GM12878 (cell line): ENCODE results near the gene PKD1L1. TPM values are rescaled to one million over a fixed set of nuclear protein-coding genes. Genes with fewer than 3 reads are reported as not detected.

ENCODE experiments used
- ATAC-seq: fragments of 200-7000 bp; cut with Tn5 transposase; 3 replicates; pipeline ENCODE4 v1.9.1; 2020; ENCODE audit warnings: mild to moderate bottlenecking, moderate library complexity
- BruUV-seq: library from RNA; stranded (reverse); fragments of 400-500 nt; replicated peaks from 2 replicates; lab custom pipeline; 2021; lab: Mats Ljungman, UMichigan
- CTCF ChIA-PET: fragments of 300-600 bp; sonication (Branson Sonifier 250); formaldehyde crosslinking; extraction: SDS; loops from one replicate; lab custom pipeline; 2021; ENCODE audit warnings: inconsistent platforms; lab: Yijun Ruan, JAX
- POLR2A ChIA-PET: fragments of 350-600 bp; formaldehyde crosslinking; extraction: SDS; loops from one replicate; lab custom pipeline; 2021; ENCODE audit warnings: inconsistent platforms; lab: Charles Lee
- RAD21 ChIA-PET: fragments of 300-600 bp; sonication (Branson Sonifier 250); formaldehyde crosslinking; loops from one replicate; lab custom pipeline; 2023; ENCODE audit warnings: antibody characterized with exemption; ENCODE audit not compliant: unreplicated experiment; lab: Charles Lee
- SMC1A ChIA-PET: fragments of 300-600 bp; sonication (Branson Sonifier 250); formaldehyde crosslinking; loops from one replicate; lab custom pipeline; 2023; ENCODE audit not compliant: unreplicated experiment, uncharacterized antibody; lab: Charles Lee
- DNase-seq: peaks from one replicate; pipeline ENCODE4 v3.0.0-alpha.2; 2011; ENCODE audit warnings: low read depth, low spot score
- FAIRE-seq: peaks from 3 replicates; lab custom pipeline; 2011; peaks lifted over from hg19 to GRCh38; lab: Jason Lieb, UNC
- H2AFZ ChIP-seq: 2 replicates; pipeline ENCODE4 v1.6.0; 2011; ENCODE audit warnings: low read depth, low read length, control low read depth; ENCODE audit not compliant: control insufficient read depth
- H3K27ac ChIP-seq: 2 replicates; pipeline ENCODE4 v1.5.1; 2011; ENCODE audit warnings: control low read depth; ENCODE audit not compliant: control insufficient read depth, insufficient read depth
- H3K27me3 ChIP-seq, 2 experiments: replicated peaks in 1 of 2; 2 replicates each; pipeline versions ENCODE4 v1.6.0 to v1.6.1; 2011; ENCODE audit warnings: low read length in 1 of 2; ENCODE audit not compliant: control insufficient read depth in 2 of 2, insufficient read depth in 2 of 2
- H3K36me3 ChIP-seq, 2 experiments: 2 replicates each; pipeline ENCODE4 v1.5.1; 2011; ENCODE audit warnings: low read length in 1 of 2; ENCODE audit not compliant: control insufficient read depth in 2 of 2, insufficient read depth in 2 of 2
- H3K4me1 ChIP-seq: 2 replicates; pipeline ENCODE4 v1.6.1; 2011; ENCODE audit warnings: mild to moderate bottlenecking, low read length, moderate library complexity, mixed read lengths; ENCODE audit not compliant: control insufficient read depth, insufficient read depth
- H3K4me2 ChIP-seq: 2 replicates; pipeline ENCODE4 v1.6.0; 2011; ENCODE audit warnings: control low read depth; ENCODE audit not compliant: control insufficient read depth, insufficient read depth
- H3K4me3 ChIP-seq: fragments of 200-600 bp; sonication (generic); 2 replicates; pipeline ENCODE4 v1.5.1; 2016
- H3K79me2 ChIP-seq: 2 replicates; pipeline ENCODE4 v1.6.0; 2011; ENCODE audit warnings: low read length; ENCODE audit not compliant: control insufficient read depth, insufficient read depth
- H3K9ac ChIP-seq: 2 replicates; pipeline ENCODE4 v1.8.0; 2011; ENCODE audit warnings: low read length, control low read depth, mixed read lengths; ENCODE audit not compliant: control insufficient read depth, insufficient read depth
- H3K9me3 ChIP-seq: replicated peaks from 3 replicates; pipeline ENCODE4 v1.5.1; 2011; ENCODE audit warnings: mild to moderate bottlenecking, low read length; ENCODE audit not compliant: control insufficient read depth, insufficient read depth
- H4K20me1 ChIP-seq: 2 replicates; pipeline ENCODE4 v1.6.0; 2011; ENCODE audit not compliant: control insufficient read depth, insufficient read depth
- ASH2L ChIP-seq: fragments of 300-600, 200-600 bp; sonication (generic); IDR thresholded peaks from 2 replicates; pipeline ENCODE4 v1.6.1; 2017; ENCODE audit warnings: low read depth, mild to moderate bottlenecking, borderline replicate concordance
- ATF7 ChIP-seq: fragments of 450-650 bp; IDR thresholded peaks from 2 replicates; pipeline ENCODE4 v1.6.1; 2016; ENCODE audit warnings: low read depth, mild to moderate bottlenecking
- CEBPB ChIP-seq, 2 experiments: fragments of 150-350 bp in 1 of 2; IDR thresholded peaks; 2 replicates each; pipeline ENCODE4 v1.6.1; 2012 to 2014; ENCODE audit warnings: low read depth in 2 of 2, low read length in 2 of 2, borderline replicate concordance in 1 of 2, inconsistent platforms in 1 of 2
- CREM ChIP-seq: IDR thresholded peaks from 2 replicates; pipeline ENCODE4 v1.6.1; 2014; ENCODE audit warnings: antibody characterized with exemption, low read depth
- EZH2 ChIP-seq: IDR thresholded peaks from 2 replicates; pipeline ENCODE4 v1.6.1; 2012; ENCODE audit warnings: low read depth, mild to moderate bottlenecking, control low read depth, inconsistent platforms, low read length, borderline replicate concordance; ENCODE audit not compliant: control insufficient read depth
- FOS ChIP-seq: IDR thresholded peaks from 3 replicates; pipeline ENCODE4 v1.6.1; 2011; ENCODE audit warnings: borderline replicate concordance; ENCODE audit not compliant: insufficient read length; ENCODE audit errors: extremely low read depth
- HSF1 ChIP-seq: fragments of 150-350 bp; IDR thresholded peaks from 2 replicates; pipeline ENCODE4 v1.6.1; 2014; ENCODE audit warnings: mild to moderate bottlenecking, low read depth, low read length
- KLF5 ChIP-seq: fragments of 450-650 bp; IDR thresholded peaks from 2 replicates; pipeline ENCODE4 v1.6.1; 2014; ENCODE audit warnings: mild to moderate bottlenecking; ENCODE audit not compliant: partially characterized antibody
- NFYA ChIP-seq: IDR thresholded peaks from 2 replicates; pipeline ENCODE4 v1.6.1; 2011; ENCODE audit warnings: low read depth, mild to moderate bottlenecking, low read length, improper control_type of control experiment, borderline replicate concordance
- NR2C2 ChIP-seq: IDR thresholded peaks from 2 replicates; pipeline ENCODE4 v1.6.1; 2011; ENCODE audit warnings: borderline replicate concordance, low read depth; ENCODE audit not compliant: control insufficient read depth, insufficient read length
- RB1 ChIP-seq: fragments of 450-650 bp; formaldehyde crosslinking; IDR thresholded peaks from 2 replicates; pipeline ENCODE4 v1.6.1; 2017; ENCODE audit warnings: mild to moderate bottlenecking, borderline replicate concordance
- SREBF1 ChIP-seq: IDR thresholded peaks from 2 replicates; pipeline ENCODE4 v1.6.1; 2012; ENCODE audit warnings: mild to moderate bottlenecking, low read length
- YBX1 ChIP-seq: fragments of 450-650 bp; IDR thresholded peaks from 2 replicates; pipeline ENCODE4 v1.6.1; 2016; ENCODE audit warnings: antibody characterized with exemption
- ZBED1 ChIP-seq: IDR thresholded peaks from 2 replicates; pipeline ENCODE4 v1.6.1; 2016; ENCODE audit warnings: borderline replicate concordance
- WGBS: methylation state at CpG from one replicate; pipeline ENCODE4 v1.1.6; 2016; ENCODE audit warnings: low lambda C conversion rate; ENCODE audit not compliant: insufficient replicate concordance, insufficient coverage; ENCODE audit errors: missing lambda C conversion rate; 5-methylcytosine and 5-hydroxymethylcytosine counted together
- in situ Hi-C: fragments of 300-500 bp; cut with MboI; formaldehyde crosslinking; loops from 9 replicates; pipeline ENCODE4 v1.14.3; 2018; ENCODE audit warnings: mixed read lengths
- intact Hi-C: fragments of 100-400 bp; cut with micrococcal nuclease; formaldehyde crosslinking; loops from one replicate; pipeline ENCODE4 v1.14.2; 2022; ENCODE audit not compliant: unreplicated experiment
- polyA plus RNA-seq, 11 experiments: library from polyadenylated mRNA; depleted of rRNA in 4 of 11; unstranded in 6 of 11; stranded (reverse) in 5 of 11; fragments of >200 nt; fragmentation: Nextera tagmentation in 4 of 11; fragmentation: Illumina TruSeq in 1 of 11; extraction: Ambion mirVana in 4 of 11; extraction: Trizol in 1 of 11; gene quantifications; 1 replicate in 1 of 11; 2 replicates in 10 of 11; pipeline versions ENCODE4 v1.2.1 to v1.2.3, GENCODE V29; 2011 to 2016; ENCODE audit warnings: inconsistent platforms in 2 of 11, missing spikeins in 2 of 11, low read depth in 1 of 11
- total RNA-seq, 4 experiments: library from RNA; depleted of rRNA in 3 of 4; stranded (reverse); fragments of >200 nt in 3 of 4; fragmentation: Illumina TruSeq in 1 of 4; extraction: Trizol in 1 of 4; gene quantifications; 2 replicates each; pipeline versions ENCODE4 v1.2.1 to v1.2.3, GENCODE V29; 2013 to 2021
- TF ChIP-seq, protein P1 (sequence below): fragments of 450-650 bp; IDR thresholded peaks from 2 replicates; pipeline ENCODE4 v1.6.1; 2017; ENCODE audit warnings: low read depth, mild to moderate bottlenecking, moderate library complexity
- TF ChIP-seq, protein P2 (sequence below): IDR thresholded peaks from 2 replicates; pipeline ENCODE4 v1.6.1; 2012; ENCODE audit warnings: low read depth, low read length, improper control_type of control experiment
- TF ChIP-seq, protein P3 (sequence below): fragments of 450-650 bp; IDR thresholded peaks from 2 replicates; pipeline ENCODE4 v1.6.1; 2018; ENCODE audit warnings: borderline replicate concordance, mild to moderate bottlenecking; ENCODE audit not compliant: partially characterized antibody

PKD1L1 gene
- total and polyA plus RNA-seq, 10 of the 15 experiments (the other 5 are each of a cell fraction or from before 2014, with no cell fraction given), result under 0.01 to 0.05 (median 0.02) TPM; not detected in 3

- no peak for TF ChIP-seq EZH2
- no peak for TF ChIP-seq NR2C2
- no peak for TF ChIP-seq ATF7
Measured at GRCh38 chr7:47843291-47843690, 105.0 kb downstream of the PKD1L1 start (continued).

GRCh38 chr7:47839381-47839780, 108.9 kb downstream of the PKD1L1 start:
- ChIA-PET POLR2A (no interaction called here), SMC1A (no interaction called here), CTCF (no interaction called here), RAD21 (no interaction called here)
- Histone ChIP-seq H2AFZ (no peak overlapping the region), H3K4me3 (no peak overlapping the region), H3K9me3 (no peaks in the 10 kb centered on the region), H3K4me1 (no peaks in the 10 kb centered on the region), H3K27me3 (peaks cover 5 to 7% of the 10 kb centered on the region in 2 experiments; a peak in 3 of 4 replicates), H3K27ac (no peak overlapping the region), H3K4me2 (no peak overlapping the region), H3K36me3 (no peaks in the 10 kb centered on the region), H3K9ac (no peak overlapping the region), H4K20me1 (no peaks in the 10 kb centered on the region), H3K79me2 (no peaks in the 10 kb centered on the region)
- BruUV-seq, result no TSS peak
- intact Hi-C loops, result no loop called here
- no peak for DNase-seq
- no peak for FAIRE-seq
- in situ Hi-C loops, result no loop called here
- WGBS, result 26% methylated on average over 15 of the region's 16 CpGs
- ATAC-seq, result no peak
- TF ChIP-seq NFYA, result no peak
- no peak for TF ChIP-seq CEBPB (IDR thresholded peaks at IDR 0.05; ENCODE audit: borderline replicate concordance in 1 of 2, low read depth in 2 of 2, low read length in 2 of 2)
- no peak for TF ChIP-seq FOS
- TF ChIP-seq SREBF1, result no peak
- TF ChIP-seq CREM, result no peak
- TF ChIP-seq YBX1, result no peak
- TF ChIP-seq ZBED1, result no peak
- TF ChIP-seq RB1, result no peak
- TF ChIP-seq, protein P1, sequence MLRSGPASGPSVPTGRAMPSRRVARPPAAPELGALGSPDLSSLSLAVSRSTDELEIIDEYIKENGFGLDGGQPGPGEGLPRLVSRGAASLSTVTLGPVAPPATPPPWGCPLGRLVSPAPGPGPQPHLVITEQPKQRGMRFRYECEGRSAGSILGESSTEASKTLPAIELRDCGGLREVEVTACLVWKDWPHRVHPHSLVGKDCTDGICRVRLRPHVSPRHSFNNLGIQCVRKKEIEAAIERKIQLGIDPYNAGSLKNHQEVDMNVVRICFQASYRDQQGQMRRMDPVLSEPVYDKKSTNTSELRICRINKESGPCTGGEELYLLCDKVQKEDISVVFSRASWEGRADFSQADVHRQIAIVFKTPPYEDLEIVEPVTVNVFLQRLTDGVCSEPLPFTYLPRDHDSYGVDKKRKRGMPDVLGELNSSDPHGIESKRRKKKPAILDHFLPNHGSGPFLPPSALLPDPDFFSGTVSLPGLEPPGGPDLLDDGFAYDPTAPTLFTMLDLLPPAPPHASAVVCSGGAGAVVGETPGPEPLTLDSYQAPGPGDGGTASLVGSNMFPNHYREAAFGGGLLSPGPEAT, result no peak
- no peak for TF ChIP-seq NR2C2
- TF ChIP-seq KLF5, result no peak
- TF ChIP-seq, protein P2, sequence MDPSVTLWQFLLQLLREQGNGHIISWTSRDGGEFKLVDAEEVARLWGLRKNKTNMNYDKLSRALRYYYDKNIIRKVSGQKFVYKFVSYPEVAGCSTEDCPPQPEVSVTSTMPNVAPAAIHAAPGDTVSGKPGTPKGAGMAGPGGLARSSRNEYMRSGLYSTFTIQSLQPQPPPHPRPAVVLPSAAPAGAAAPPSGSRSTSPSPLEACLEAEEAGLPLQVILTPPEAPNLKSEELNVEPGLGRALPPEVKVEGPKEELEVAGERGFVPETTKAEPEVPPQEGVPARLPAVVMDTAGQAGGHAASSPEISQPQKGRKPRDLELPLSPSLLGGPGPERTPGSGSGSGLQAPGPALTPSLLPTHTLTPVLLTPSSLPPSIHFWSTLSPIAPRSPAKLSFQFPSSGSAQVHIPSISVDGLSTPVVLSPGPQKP, result no peak
- TF ChIP-seq, protein P3, sequence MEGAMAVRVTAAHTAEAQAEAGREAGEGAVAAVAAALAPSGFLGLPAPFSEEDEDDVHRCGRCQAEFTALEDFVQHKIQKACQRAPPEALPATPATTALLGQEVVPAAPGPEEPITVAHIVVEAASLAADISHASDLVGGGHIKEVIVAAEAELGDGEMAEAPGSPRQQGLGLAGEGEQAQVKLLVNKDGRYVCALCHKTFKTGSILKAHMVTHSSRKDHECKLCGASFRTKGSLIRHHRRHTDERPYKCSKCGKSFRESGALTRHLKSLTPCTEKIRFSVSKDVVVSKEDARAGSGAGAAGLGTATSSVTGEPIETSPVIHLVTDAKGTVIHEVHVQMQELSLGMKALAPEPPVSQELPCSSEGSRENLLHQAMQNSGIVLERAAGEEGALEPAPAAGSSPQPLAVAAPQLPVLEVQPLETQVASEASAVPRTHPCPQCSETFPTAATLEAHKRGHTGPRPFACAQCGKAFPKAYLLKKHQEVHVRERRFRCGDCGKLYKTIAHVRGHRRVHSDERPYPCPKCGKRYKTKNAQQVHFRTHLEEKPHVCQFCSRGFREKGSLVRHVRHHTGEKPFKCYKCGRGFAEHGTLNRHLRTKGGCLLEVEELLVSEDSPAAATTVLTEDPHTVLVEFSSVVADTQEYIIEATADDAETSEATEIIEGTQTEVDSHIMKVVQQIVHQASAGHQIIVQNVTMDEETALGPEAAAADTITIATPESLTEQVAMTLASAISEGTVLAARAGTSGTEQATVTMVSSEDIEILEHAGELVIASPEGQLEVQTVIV, result no peak
- TF ChIP-seq HSF1, result no peak
- no peak for TF ChIP-seq ASH2L
